GM12878 (cell line): Measurements from ENCODE around the gene PRRX1. TPM values are rescaled to one million over a fixed set of nuclear protein-coding genes. Genes with fewer than 3 reads are reported as not detected.

Experiments
- ATAC-seq: fragments of 200-7000 bp; cut with Tn5 transposase; 3 replicates; pipeline ENCODE4 v1.9.1; 2020; ENCODE audit warnings: mild to moderate bottlenecking, moderate library complexity
- BruUV-seq: library from RNA; stranded (reverse); fragments of 400-500 nt; replicated peaks from 2 replicates; lab custom pipeline; 2021; lab: Mats Ljungman, UMichigan
- CTCF ChIA-PET: fragments of 300-600 bp; sonication (Branson Sonifier 250); formaldehyde crosslinking; extraction: SDS; loops from one replicate; lab custom pipeline; 2021; ENCODE audit warnings: inconsistent platforms; lab: Yijun Ruan, JAX
- POLR2A ChIA-PET: fragments of 350-600 bp; formaldehyde crosslinking; extraction: SDS; loops from one replicate; lab custom pipeline; 2021; ENCODE audit warnings: inconsistent platforms; lab: Charles Lee
- RAD21 ChIA-PET: fragments of 300-600 bp; sonication (Branson Sonifier 250); formaldehyde crosslinking; loops from one replicate; lab custom pipeline; 2023; ENCODE audit warnings: antibody characterized with exemption; ENCODE audit not compliant: unreplicated experiment; lab: Charles Lee
- SMC1A ChIA-PET: fragments of 300-600 bp; sonication (Branson Sonifier 250); formaldehyde crosslinking; loops from one replicate; lab custom pipeline; 2023; ENCODE audit not compliant: unreplicated experiment, uncharacterized antibody; lab: Charles Lee
- DNase-seq: peaks from one replicate; pipeline ENCODE4 v3.0.0-alpha.2; 2011; ENCODE audit warnings: low read depth, low spot score
- FAIRE-seq: peaks from 3 replicates; lab custom pipeline; 2011; peaks lifted over from hg19 to GRCh38; lab: Jason Lieb, UNC
- H2AFZ ChIP-seq: 2 replicates; pipeline ENCODE4 v1.6.0; 2011; ENCODE audit warnings: low read depth, low read length, control low read depth; ENCODE audit not compliant: control insufficient read depth
- H3K27ac ChIP-seq: 2 replicates; pipeline ENCODE4 v1.5.1; 2011; ENCODE audit warnings: control low read depth; ENCODE audit not compliant: control insufficient read depth, insufficient read depth
- H3K27me3 ChIP-seq, 2 experiments: replicated peaks in 1 of 2; 2 replicates each; pipeline versions ENCODE4 v1.6.0 to v1.6.1; 2011; ENCODE audit warnings: low read length in 1 of 2; ENCODE audit not compliant: control insufficient read depth in 2 of 2, insufficient read depth in 2 of 2
- H3K36me3 ChIP-seq, 2 experiments: 2 replicates each; pipeline ENCODE4 v1.5.1; 2011; ENCODE audit warnings: low read length in 1 of 2; ENCODE audit not compliant: control insufficient read depth in 2 of 2, insufficient read depth in 2 of 2
- H3K4me1 ChIP-seq: 2 replicates; pipeline ENCODE4 v1.6.1; 2011; ENCODE audit warnings: mild to moderate bottlenecking, low read length, moderate library complexity, mixed read lengths; ENCODE audit not compliant: control insufficient read depth, insufficient read depth
- H3K4me2 ChIP-seq: 2 replicates; pipeline ENCODE4 v1.6.0; 2011; ENCODE audit warnings: control low read depth; ENCODE audit not compliant: control insufficient read depth, insufficient read depth
- H3K4me3 ChIP-seq: fragments of 200-600 bp; sonication (generic); 2 replicates; pipeline ENCODE4 v1.5.1; 2016
- H3K79me2 ChIP-seq: 2 replicates; pipeline ENCODE4 v1.6.0; 2011; ENCODE audit warnings: low read length; ENCODE audit not compliant: control insufficient read depth, insufficient read depth
- H3K9ac ChIP-seq: 2 replicates; pipeline ENCODE4 v1.8.0; 2011; ENCODE audit warnings: low read length, control low read depth, mixed read lengths; ENCODE audit not compliant: control insufficient read depth, insufficient read depth
- H3K9me3 ChIP-seq: replicated peaks from 3 replicates; pipeline ENCODE4 v1.5.1; 2011; ENCODE audit warnings: mild to moderate bottlenecking, low read length; ENCODE audit not compliant: control insufficient read depth, insufficient read depth
- H4K20me1 ChIP-seq: 2 replicates; pipeline ENCODE4 v1.6.0; 2011; ENCODE audit not compliant: control insufficient read depth, insufficient read depth
- EZH2 ChIP-seq: IDR thresholded peaks from 2 replicates; pipeline ENCODE4 v1.6.1; 2012; ENCODE audit warnings: low read depth, mild to moderate bottlenecking, control low read depth, inconsistent platforms, low read length, borderline replicate concordance; ENCODE audit not compliant: control insufficient read depth
- POLR2AphosphoS2 ChIP-seq: IDR thresholded peaks from 2 replicates; pipeline ENCODE4 v1.6.1; 2011; ENCODE audit warnings: low read depth, mild to moderate bottlenecking, low read length, improper control_type of control experiment, moderate library complexity
- SMAD5 ChIP-seq: IDR thresholded peaks from 2 replicates; pipeline ENCODE4 v1.6.1; 2016; ENCODE audit warnings: antibody characterized with exemption, low read depth
- SUPT20H ChIP-seq: IDR thresholded peaks from 2 replicates; pipeline ENCODE4 v1.6.1; 2011; ENCODE audit warnings: low read depth, mild to moderate bottlenecking, low read length, moderate library complexity, borderline replicate concordance; ENCODE audit not compliant: control insufficient read depth
- WGBS: methylation state at CpG from one replicate; pipeline ENCODE4 v1.1.6; 2016; ENCODE audit warnings: low lambda C conversion rate; ENCODE audit not compliant: insufficient replicate concordance, insufficient coverage; ENCODE audit errors: missing lambda C conversion rate; 5-methylcytosine and 5-hydroxymethylcytosine counted together
- in situ Hi-C: fragments of 300-500 bp; cut with MboI; formaldehyde crosslinking; loops from 9 replicates; pipeline ENCODE4 v1.14.3; 2018; ENCODE audit warnings: mixed read lengths
- intact Hi-C: fragments of 100-400 bp; cut with micrococcal nuclease; formaldehyde crosslinking; loops from one replicate; pipeline ENCODE4 v1.14.2; 2022; ENCODE audit not compliant: unreplicated experiment
- polyA plus RNA-seq, 11 experiments: library from polyadenylated mRNA; depleted of rRNA in 4 of 11; unstranded in 6 of 11; stranded (reverse) in 5 of 11; fragments of >200 nt; fragmentation: Nextera tagmentation in 4 of 11; fragmentation: Illumina TruSeq in 1 of 11; extraction: Ambion mirVana in 4 of 11; extraction: Trizol in 1 of 11; gene quantifications; 1 replicate in 1 of 11; 2 replicates in 10 of 11; pipeline versions ENCODE4 v1.2.1 to v1.2.3, GENCODE V29; 2011 to 2016; ENCODE audit warnings: inconsistent platforms in 2 of 11, missing spikeins in 2 of 11, low read depth in 1 of 11
- total RNA-seq, 4 experiments: library from RNA; depleted of rRNA in 3 of 4; stranded (reverse); fragments of >200 nt in 3 of 4; fragmentation: Illumina TruSeq in 1 of 4; extraction: Trizol in 1 of 4; gene quantifications; 2 replicates each; pipeline versions ENCODE4 v1.2.1 to v1.2.3, GENCODE V29; 2013 to 2021
- TF ChIP-seq, protein P1 (sequence below): fragments of 450-650 bp; IDR thresholded peaks from 2 replicates; pipeline ENCODE4 v1.6.1; 2017; ENCODE audit warnings: low read depth, mild to moderate bottlenecking, moderate library complexity

Gene PRRX1
- total and polyA plus RNA-seq, 10 of the 15 experiments (the other 5 are each of a cell fraction or from before 2014, with no cell fraction given) = 0.42 to 64.6 (median 1.5) TPM

DNA sequence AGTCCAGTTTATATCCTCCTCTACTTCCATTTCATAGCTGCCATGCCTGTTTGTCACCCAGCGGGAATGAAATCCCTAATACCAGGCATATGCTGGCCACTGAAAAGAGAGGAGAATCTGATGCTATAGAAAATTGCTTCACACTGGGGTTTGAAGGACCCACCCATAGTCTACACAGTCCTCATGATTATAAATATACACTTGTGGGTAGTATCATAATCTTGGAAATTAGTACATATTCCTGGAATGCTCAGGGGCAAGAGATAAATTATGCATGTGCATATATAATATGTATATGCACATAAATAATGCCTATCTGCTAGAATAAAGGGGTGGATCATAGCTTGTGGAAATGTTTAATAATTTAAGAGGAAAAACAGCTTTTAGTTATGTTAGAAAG is 105.8 kb downstream of the PRRX1 start:
- 0% methylated on average over 1 of the region's 1 CpG for WGBS
- SMC1A ChIA-PET = interaction anchor here (0.8 to 1.2 kb wide), 3 partner anchors 76 to 1183 kb away, joined by 3 to 4 read pairs (median 3); partner anchors contain the start of gene F5
- Histone ChIP-seq H3K9me3 (no peaks in the 10 kb centered on the region), H3K27ac (no peak overlapping the region), H3K4me3 (no peak overlapping the region), H3K4me1 (no peaks in the 10 kb centered on the region), H3K36me3 (no peaks in the 10 kb centered on the region), H3K79me2 (no peaks in the 10 kb centered on the region), H3K9ac (no peak overlapping the region), H4K20me1 (no peaks in the 10 kb centered on the region), H2AFZ (no peak overlapping the region), H3K4me2 (no peak overlapping the region), H3K27me3 (no peaks in the 10 kb centered on the region)
- CTCF ChIA-PET = interaction anchor here (1.2 to 1.5 kb wide), 2 partner anchors 10 to 79 kb away, joined by 3 to 5 read pairs; no protein-coding TSS in a partner anchor
- DNase-seq = no peak
- RAD21 ChIA-PET = interaction anchor here (0.9 to 1.3 kb wide), 3 partner anchors 106 to 841 kb away, joined by 3 read pairs; no protein-coding TSS in a partner anchor
- no peak for ATAC-seq
- no peak for TF ChIP-seq POLR2AphosphoS2
- TF ChIP-seq EZH2 = no peak
- TF ChIP-seq, protein P1, sequence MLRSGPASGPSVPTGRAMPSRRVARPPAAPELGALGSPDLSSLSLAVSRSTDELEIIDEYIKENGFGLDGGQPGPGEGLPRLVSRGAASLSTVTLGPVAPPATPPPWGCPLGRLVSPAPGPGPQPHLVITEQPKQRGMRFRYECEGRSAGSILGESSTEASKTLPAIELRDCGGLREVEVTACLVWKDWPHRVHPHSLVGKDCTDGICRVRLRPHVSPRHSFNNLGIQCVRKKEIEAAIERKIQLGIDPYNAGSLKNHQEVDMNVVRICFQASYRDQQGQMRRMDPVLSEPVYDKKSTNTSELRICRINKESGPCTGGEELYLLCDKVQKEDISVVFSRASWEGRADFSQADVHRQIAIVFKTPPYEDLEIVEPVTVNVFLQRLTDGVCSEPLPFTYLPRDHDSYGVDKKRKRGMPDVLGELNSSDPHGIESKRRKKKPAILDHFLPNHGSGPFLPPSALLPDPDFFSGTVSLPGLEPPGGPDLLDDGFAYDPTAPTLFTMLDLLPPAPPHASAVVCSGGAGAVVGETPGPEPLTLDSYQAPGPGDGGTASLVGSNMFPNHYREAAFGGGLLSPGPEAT = no peak
- TF ChIP-seq SUPT20H = no peak
- TF ChIP-seq SMAD5 = no peak
- no peak for FAIRE-seq
- intact Hi-C loops = loop anchor here (5.0 kb wide), 1 partner anchor 158 kb away; no protein-coding TSS in a partner anchor
- in situ Hi-C loops = no loop called here
- POLR2A ChIA-PET = no interaction called here
- BruUV-seq = no TSS peak
